OCI-LY7 (cell line): ENCODE results near the gene CCDC178.
"Not testable (repeated sequence)": the region's sequence is repeated elsewhere in the genome, so short reads cannot be mapped to it uniquely, and the experiment has no call there.

Experiments used
- EZH2phosphoT487 ChIP-seq: fragments of 200-600 bp; sonication (generic); IDR thresholded peaks from 2 replicates; pipeline ENCODE4 v1.6.1; 2018; ENCODE audit warnings: low read depth, borderline replicate concordance, mild to moderate bottlenecking, mixed run types, antibody characterized with exemption, low read length, moderate library complexity, mixed read lengths
- TF ChIP-seq, protein P1 (sequence below): fragments of 200-600 bp; sonication (generic); conservative IDR thresholded peaks from 2 replicates; pipeline ENCODE4 v1.5.1; 2014; ENCODE audit warnings: mild to moderate bottlenecking, antibody characterized with exemption, low read length, moderate library complexity, mixed read lengths

GRCh38 chr18:33398939-33399338 is 41.6 kb downstream of the CCDC178 start:
- TF ChIP-seq, protein P1, sequence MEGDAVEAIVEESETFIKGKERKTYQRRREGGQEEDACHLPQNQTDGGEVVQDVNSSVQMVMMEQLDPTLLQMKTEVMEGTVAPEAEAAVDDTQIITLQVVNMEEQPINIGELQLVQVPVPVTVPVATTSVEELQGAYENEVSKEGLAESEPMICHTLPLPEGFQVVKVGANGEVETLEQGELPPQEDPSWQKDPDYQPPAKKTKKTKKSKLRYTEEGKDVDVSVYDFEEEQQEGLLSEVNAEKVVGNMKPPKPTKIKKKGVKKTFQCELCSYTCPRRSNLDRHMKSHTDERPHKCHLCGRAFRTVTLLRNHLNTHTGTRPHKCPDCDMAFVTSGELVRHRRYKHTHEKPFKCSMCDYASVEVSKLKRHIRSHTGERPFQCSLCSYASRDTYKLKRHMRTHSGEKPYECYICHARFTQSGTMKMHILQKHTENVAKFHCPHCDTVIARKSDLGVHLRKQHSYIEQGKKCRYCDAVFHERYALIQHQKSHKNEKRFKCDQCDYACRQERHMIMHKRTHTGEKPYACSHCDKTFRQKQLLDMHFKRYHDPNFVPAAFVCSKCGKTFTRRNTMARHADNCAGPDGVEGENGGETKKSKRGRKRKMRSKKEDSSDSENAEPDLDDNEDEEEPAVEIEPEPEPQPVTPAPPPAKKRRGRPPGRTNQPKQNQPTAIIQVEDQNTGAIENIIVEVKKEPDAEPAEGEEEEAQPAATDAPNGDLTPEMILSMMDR: not testable (repeated sequence)
- TF ChIP-seq EZH2phosphoT487: not testable (repeated sequence)
